ENCODE results near the gene ADAMTS7. TPM values are rescaled to one million over a fixed set of nuclear protein-coding genes. Genes with fewer than 3 reads are reported as not detected.

The ADAMTS7 gene
- total and polyA plus RNA-seq, 2 of the 8 experiments (the other 6 are each of a cell fraction or from before 2014, with no cell fraction given), result 27.9 to 45.2 TPM

- no peak for FAIRE-seq
- no peak for TF ChIP-seq ATF2 (IDR thresholded peaks at IDR 0.05; ENCODE audit: low read length)
- TF ChIP-seq TCF12 (IDR thresholded peaks at IDR 0.05; ENCODE audit: low read depth, low read length), result no peak
- no peak for TF ChIP-seq TEAD4 (IDR thresholded peaks at IDR 0.05; ENCODE audit: low read depth, low read length)
- TF ChIP-seq RXRA (IDR thresholded peaks at IDR 0.05; ENCODE audit: insufficient read depth, low read depth, low read length), result no peak
- TF ChIP-seq RBBP5 (IDR thresholded peaks at IDR 0.05; ENCODE audit: borderline replicate concordance, low read depth, low read length), result no peak
- no peak for TF ChIP-seq BACH1 (IDR thresholded peaks at IDR 0.05; ENCODE audit: low read length)
- no peak for TF ChIP-seq NANOG (IDR thresholded peaks at IDR 0.05; ENCODE audit: insufficient read depth, low read depth, low read length, poor library complexity, severe bottlenecking)
- TF ChIP-seq YY1 (IDR thresholded peaks at IDR 0.05; ENCODE audit: low read depth, low read length), result no peak
- no peak for TF ChIP-seq SP1 (IDR thresholded peaks at IDR 0.05; ENCODE audit: low read depth, low read length)
- TF ChIP-seq SAP30 (IDR thresholded peaks at IDR 0.05; ENCODE audit: insufficient read depth, insufficient replicate concordance, low read length), result no peak
- no peak for TF ChIP-seq ASH2L (IDR thresholded peaks at IDR 0.05; ENCODE audit: low read length)
- no peak for TF ChIP-seq CREB1 (IDR thresholded peaks at IDR 0.05)
- TF ChIP-seq SIX5 (IDR thresholded peaks at IDR 0.05; ENCODE audit: low read depth, low read length), result no peak
- no peak for TF ChIP-seq NRF1 (IDR thresholded peaks at IDR 0.05; ENCODE audit: low read depth, low read length)
Observed at GRCh38 chr15:78715434-78715833, 95.8 kb downstream of the ADAMTS7 start.

More at GRCh38 chr15:78715434-78715833, 95.8 kb downstream of the ADAMTS7 start:
- ChIA-PET POLR2A (ENCODE audit: partially characterized antibody) (no interaction called here), CTCF (ENCODE audit: partially characterized antibody) (interaction anchor here (1.3 to 15.5 kb wide), 3 partner anchors 25 to 80 kb away, joined by 3 to 256 read pairs (median 4); no protein-coding TSS in a partner anchor)
- no peaks in the 10 kb centered on the region for H3K79me1 ChIP-seq (ENCODE audit: low read depth, low read length)
- no peak overlapping the region for H3K4ac ChIP-seq (replicated peaks; ENCODE audit: insufficient read length, low read depth, low read length)
- H3K27ac ChIP-seq (ENCODE audit: low read depth, low read length), result no peak overlapping the region
- H3K4me1 ChIP-seq (replicated peaks in 1 of 4; ENCODE audit: control insufficient read depth in 3 of 4, insufficient read depth in 4 of 4, low read length in 3 of 4), result no peaks in the 10 kb centered on the region
- no peak overlapping the region for H2BK20ac ChIP-seq (ENCODE audit: low read length)
- 74% methylated on average over 5 of the region's 5 CpGs; no CpG with 5 or more reads in 1 of the 2 experiments for WGBS, 2 experiments (ENCODE audit: extremely low coverage in 1 of 2, insufficient coverage in 1 of 2, insufficient read length in 1 of 2, insufficient replicate concordance in 2 of 2, low coverage in 1 of 2, low lambda C conversion rate in 2 of 2, missing lambda C conversion rate in 1 of 2)
- H3K9ac ChIP-seq (replicated peaks in 1 of 4; ENCODE audit: extremely low read depth in 1 of 4, low read depth in 3 of 4, low read length in 3 of 4), result no peak overlapping the region
- no peak overlapping the region for H2BK15ac ChIP-seq (ENCODE audit: low read length)
- H3K36me3 ChIP-seq (ENCODE audit: control insufficient read depth in 2 of 4, insufficient read depth in 4 of 4, low read length in 3 of 4), result no peaks in the 10 kb centered on the region
- H2BK12ac ChIP-seq (ENCODE audit: low read depth, low read length), result no peak overlapping the region
- DNase-seq (ENCODE audit: low read depth in 1 of 2, low spot score in 2 of 2), result no peak
- H4K8ac ChIP-seq (ENCODE audit: extremely low read depth, insufficient read depth, low read length), result no peak overlapping the region
- no peak overlapping the region for H3K4me2 ChIP-seq (ENCODE audit: insufficient read depth in 1 of 2, low read depth in 2 of 2, low read length in 2 of 2)
- H3K4me3 ChIP-seq (ENCODE audit: extremely low read depth in 1 of 4, insufficient read depth in 2 of 4, low read depth in 3 of 4, low read length in 4 of 4), result no peak overlapping the region
- no peak overlapping the region for H2BK5ac ChIP-seq (ENCODE audit: low read depth, low read length)
- no peak overlapping the region for H2BK120ac ChIP-seq (replicated peaks; ENCODE audit: low read depth, low read length)
- peaks cover 5 to 9% of the 10 kb centered on the region in 2 experiments; a peak in 1 of 4 replicates for H3K9me3 ChIP-seq (ENCODE audit: insufficient read depth in 2 of 2, low read depth in 1 of 2, low read length in 1 of 2)
- no peaks in the 10 kb centered on the region for H4K20me1 ChIP-seq (replicated peaks in 1 of 2; ENCODE audit: control insufficient read depth in 1 of 2, insufficient read depth in 2 of 2, low read length in 2 of 2)
- H2AK5ac ChIP-seq (ENCODE audit: low read depth, low read length), result no peak overlapping the region
- H4K91ac ChIP-seq (replicated peaks; ENCODE audit: insufficient read length, low read length), result no peak overlapping the region
- H3K18ac ChIP-seq (ENCODE audit: extremely low read depth, low read length), result no peak overlapping the region
- no peak overlapping the region for H4K5ac ChIP-seq (ENCODE audit: insufficient read length, low read depth, low read length)
- no peaks in the 10 kb centered on the region for H3K79me2 ChIP-seq (ENCODE audit: control insufficient read depth in 1 of 2, insufficient read depth in 2 of 2, low read length in 2 of 2)
- H3K56ac ChIP-seq (replicated peaks; ENCODE audit: insufficient read length, low read depth, low read length), result no peak overlapping the region
- no peak overlapping the region for H2AFZ ChIP-seq (ENCODE audit: low read length)
- no peaks in the 10 kb centered on the region for H3K23me2 ChIP-seq (ENCODE audit: low read depth, low read length)
- no peaks in the 10 kb centered on the region for H3K27me3 ChIP-seq (replicated peaks in 1 of 4; ENCODE audit: control insufficient read depth in 3 of 4, extremely low read depth in 1 of 4, insufficient read depth in 3 of 4, low read length in 3 of 4)
- H3K14ac ChIP-seq (ENCODE audit: insufficient read length), result no peak overlapping the region
- no peak overlapping the region for H3K23ac ChIP-seq (ENCODE audit: insufficient read length)

Data from H1 (cell line).